HG02623 (cell line): Measurements from ENCODE around the gene TBX2.
"Not testable (repeated sequence)": the region's sequence is repeated elsewhere in the genome, so short reads cannot be mapped to it uniquely, and the experiment has no call there.

Experiments
- ATAC-seq: cut with Tn5 transposase; IDR thresholded peaks from one replicate; pipeline ENCODE4 v1.9.1; 2021; ENCODE audit warnings: moderate library complexity; ENCODE audit not compliant: unreplicated experiment

TBX2 gene

DNA sequence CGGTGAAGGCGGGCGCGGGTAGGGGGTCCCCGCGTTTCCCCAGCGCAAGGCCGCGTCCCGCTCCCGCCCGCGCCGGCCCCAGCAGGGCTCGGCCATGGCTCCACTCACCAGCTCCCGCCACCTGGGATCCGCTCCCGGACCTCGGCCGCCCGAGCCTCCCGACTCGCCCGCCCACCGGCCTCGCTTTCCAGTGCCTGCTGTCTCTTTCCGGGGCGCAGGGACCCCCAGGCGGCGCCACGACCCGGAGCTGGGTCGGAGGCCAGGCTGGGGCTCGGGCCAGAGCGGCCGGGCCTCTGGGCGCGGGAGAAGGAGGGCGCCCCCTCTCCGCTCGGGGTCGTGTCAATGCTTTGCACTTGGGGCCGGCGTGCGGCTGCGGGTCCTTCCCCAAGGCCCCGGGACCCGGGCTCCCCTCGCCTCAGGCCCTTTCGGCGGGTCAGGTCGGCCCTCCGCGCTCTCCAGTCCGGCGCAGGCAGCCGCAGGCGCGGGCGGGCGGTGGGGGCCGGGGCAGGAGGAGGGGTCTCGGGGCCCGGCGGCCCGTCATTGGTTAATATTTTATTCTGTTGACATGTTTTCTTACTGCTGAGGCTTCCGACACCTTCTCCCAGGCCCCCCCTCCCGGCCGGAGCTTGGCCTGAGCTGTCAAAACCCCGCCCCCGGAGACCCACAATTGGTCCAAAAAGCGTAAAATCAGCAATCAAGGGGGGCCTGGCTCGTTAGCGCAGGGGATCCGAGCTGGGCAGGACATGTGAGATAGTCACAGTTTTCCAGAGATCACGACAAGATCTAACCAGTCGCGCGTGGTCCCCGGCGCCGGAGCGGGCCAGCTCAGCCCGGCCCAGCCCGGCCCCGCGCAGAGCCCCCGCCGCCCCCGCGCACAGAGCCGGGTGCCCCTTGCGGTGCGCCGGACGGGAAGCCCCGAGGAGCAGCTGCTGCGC is at the start of gene TBX2:
Gene TBX2 (plus strand): TSS at position 713 of the 935 bp plus-strand sequence. CDS start 334 bp downstream, outside the sequence.
- no peak for ATAC-seq

DNA sequence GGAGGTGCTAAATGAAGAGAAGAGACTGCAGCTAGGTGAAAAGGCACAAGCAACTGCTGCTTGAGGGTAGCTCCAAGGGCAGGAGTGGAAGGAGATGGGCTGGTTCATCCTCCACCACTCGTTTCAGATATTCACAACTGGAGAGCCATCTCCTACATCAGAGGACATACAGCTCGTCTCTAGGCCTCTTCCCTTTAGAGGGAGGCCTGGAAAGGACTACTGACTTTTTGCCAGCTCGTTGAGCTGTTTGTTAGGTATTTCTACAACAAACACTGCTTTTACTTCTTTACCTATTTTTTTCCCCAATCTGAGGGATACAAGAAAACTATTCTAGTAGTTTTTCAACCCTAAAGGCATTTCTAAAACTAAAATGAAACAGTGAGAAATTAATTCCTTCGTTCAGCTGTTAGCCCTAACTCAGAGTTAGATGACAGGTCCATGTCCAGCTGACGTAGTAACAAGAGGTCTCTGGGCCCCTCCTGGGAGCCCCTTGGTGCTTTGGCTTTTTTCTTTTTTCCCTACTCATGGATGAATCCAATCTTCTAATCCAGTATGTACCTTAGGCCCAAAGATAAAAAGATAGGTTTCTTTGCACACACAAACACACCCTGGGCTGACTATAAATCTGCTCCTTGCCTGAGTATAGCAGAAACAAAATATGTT is 47.8 kb upstream of the TBX2 start:
- no peak for ATAC-seq

DNA sequence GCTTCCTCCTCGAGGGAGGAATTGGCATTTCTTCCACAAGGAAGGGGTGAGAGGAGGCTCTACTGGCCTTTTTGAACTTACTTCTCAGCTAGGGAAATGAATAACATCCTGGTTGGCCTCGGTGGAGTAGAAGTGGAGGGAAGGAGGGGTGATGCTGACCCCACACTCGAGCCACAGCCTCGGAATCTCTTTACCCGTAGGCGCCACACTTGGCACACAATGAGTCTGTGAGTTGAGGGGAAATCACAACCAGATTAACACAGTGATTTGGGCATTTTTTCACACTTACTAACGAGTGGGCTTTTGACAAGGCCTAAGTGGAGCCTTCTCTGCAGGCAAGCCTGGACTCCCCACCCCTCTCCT is 47.3 kb upstream of the TBX2 start:
- ATAC-seq = no peak

DNA sequence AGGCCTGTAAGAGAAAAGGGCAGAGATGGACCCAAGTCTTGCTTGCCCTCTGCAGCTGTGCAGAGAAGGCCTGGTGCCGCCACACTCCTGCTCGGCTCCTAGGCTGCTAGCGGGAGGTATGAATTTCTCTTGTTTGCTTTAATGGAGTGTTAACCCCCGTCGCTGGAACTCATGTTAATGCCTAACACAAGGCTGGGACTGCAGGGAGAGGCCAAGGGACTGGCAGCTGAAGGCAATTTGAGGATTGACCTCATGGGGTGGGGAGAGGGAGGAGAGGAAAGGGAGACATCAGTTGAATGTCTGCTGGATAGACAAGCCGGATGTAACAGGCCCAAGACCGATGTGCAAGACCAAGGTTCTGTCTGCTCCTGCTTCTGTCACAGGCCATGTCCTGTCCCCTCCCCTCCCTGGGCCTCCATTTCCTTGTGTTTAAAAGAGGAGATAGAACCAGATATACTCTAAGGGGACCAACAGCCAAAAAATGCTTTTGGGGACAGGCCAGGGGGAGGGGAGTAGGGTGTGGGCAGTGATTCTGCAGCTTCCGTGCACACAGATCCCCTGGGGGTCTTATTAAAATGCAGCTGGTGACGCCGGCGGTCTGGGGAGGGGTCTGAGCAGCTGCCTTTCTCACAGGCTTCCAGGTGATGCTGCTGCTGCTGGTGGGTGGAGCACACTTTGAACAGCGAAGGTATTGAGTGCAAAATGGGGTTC is 46.7 kb upstream of the TBX2 start:
- ATAC-seq = no peak

GRCh38 chr17:61353615-61354014 is 46.0 kb upstream of the TBX2 start:
- ATAC-seq = no peak

- no peak for ATAC-seq
Measured at GRCh38 chr17:61354895-61355874, 44.5 kb upstream of the TBX2 start.

- not testable (repeated sequence) for ATAC-seq
Measured at GRCh38 chr17:61357061-61357460, 42.6 kb upstream of the TBX2 start.

DNA sequence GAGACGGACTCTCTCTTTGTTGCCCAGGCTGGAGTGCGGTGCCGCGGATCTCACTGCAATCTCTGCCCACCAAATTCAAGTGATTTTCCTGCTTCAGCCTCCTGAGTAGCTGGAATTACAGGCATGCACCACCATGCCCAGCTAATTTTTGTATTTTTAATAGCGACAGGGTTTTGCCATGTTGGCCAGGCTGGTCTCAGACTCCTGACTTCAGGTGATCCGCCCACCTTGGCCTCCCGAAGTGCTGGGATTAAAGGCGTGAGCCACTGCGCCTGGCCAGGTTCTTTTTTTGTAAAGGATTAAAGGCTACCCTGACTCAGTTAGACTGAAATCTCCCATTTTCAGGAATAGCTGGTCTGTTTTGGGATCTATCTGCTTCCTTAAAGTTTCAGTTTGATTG is 40.1 kb upstream of the TBX2 start:
- not testable (repeated sequence) for ATAC-seq

DNA sequence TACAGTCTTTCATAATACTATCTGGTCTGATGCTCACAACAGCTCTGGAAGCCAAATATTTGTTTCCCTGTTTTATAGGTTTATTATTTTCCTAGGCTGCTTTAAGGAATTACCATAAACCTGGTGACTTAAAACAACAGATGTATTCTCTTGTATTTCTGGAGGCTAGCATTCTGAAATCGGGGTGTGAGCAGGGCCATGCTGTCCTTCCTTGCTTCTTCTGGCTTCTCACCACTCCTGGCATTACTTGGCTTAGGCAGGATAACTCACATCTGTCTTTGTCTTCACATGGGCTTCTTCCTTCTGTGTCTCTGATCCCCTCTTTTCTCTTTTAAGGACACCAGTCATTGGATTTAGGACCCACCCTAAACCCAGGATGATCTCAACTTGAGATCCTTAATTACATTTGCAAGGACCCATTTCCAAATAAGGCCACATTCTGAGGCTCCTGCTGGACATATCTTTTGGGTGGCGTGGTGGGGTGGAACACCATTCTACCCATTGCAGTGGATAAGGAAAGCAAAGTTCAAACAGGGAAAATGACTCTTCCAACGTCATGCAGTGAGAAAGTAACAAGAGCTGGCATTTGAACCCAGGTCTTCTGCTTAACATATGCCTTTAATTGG is 39.2 kb upstream of the TBX2 start:
- no peak for ATAC-seq

DNA sequence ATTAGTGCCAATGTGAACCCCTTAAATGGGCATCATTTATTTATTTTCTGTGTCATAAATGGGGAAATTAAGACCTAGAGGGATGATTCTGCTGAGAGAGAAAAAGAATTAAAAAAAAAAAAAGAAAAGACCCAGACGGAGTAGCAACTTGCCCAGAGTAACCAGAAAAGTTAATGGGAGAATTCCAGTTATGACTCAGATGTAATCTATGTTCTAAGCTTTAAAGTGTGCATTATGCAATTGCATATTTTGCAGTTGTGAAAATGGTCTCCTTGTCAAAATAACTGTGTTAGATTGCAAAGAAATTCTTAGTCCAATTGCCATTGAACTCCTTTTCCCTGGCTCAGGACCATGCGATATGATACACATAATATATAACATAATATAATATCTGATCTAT is 38.6 kb upstream of the TBX2 start:
- ATAC-seq = no peak

DNA sequence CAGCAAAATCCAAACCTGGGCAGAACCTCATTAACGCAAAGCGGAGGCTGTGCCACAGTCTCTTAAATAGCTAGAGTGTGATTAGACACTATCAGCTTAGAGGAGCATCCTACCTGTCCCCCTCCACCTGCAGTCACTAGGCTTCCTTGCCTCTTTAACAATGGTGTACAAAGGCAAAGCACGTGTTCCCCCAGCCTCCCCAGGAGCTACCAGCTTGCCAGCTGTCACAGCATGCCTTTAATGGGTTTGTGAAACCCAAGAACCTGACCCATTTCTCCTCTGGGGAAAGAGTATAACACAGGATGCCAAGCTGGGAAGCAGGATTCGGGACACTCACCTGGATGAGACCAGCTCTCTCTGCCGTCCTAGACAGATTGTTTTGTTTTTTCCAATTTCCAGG is 37.2 kb upstream of the TBX2 start:
- no peak for ATAC-seq

DNA sequence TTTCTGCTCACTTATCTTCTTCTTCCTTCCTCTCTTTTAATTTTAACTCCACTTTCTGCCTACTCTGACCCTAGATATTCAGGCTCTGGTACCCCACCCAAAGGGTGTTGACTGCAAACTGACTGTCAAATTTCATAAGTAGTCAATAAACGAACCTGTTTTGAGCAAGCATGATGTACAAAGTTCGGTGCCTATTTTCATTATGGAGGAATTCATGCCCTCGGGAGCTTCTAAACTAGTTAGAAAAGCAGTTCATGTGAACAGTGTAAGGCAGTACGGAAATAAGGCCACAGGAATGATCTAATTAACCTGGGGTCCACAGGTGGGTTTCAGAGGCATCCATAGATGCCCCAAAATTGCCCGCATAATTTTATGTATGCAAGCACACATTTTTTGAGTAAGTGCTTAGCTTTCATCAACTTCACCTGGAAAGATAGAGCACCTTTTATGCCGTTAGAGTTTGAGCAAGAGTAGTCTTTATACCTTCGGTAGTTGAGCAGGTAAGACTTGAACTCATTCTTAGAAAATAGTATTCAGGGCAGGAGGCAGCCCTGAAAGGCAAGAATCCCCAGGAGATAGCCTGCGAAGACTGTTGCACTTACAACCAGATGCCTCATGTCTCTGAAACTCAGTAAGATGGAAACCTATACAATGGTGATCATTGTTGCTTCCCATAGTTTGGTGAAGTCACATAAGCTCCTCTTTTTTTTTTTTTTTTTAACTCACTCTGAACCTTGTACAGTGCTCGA is 36.6 kb upstream of the TBX2 start:
- ATAC-seq = no peak

DNA sequence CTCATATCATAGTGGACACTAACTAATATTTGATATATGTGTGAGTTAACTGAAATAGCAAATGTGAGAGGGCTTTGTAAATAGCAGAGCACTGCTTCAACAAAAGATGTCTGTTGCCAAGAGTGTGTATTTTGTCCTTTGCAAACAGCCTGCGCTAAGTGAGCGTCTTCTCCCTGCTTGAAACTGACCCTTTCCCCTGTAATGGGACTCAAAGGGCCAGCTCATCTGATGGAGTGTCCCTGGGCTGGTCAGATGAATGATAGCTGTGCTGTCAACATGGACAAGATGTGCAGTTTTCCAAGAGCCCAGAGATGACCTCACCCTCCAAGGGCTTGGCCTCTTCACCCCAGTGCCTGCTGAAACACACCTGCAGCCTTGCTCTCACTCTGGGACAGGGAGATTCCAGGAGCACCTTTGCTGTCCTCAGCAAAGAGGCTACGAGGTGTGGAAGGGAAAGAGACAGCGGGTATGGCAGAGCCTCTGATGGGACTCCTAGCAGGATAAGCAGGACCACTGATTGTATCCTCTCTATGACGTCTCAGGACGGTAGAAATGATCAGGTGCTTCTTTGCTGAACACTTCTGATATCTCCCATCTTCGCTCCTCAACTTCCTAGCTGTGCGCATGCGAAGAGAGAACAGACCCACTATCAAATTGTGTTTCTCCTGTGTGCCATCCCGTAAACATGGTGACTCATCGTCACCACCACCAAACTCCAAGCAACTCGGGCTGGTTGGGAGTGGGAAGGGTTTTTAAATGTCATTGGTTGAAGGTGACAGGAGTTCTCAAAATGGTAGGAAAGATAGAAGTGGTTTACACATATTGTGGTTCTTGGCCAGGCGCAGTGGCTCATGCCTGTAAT is 35.8 kb upstream of the TBX2 start:
- ATAC-seq = no peak

- ATAC-seq = no peak
Measured at GRCh38 chr17:61364463-61364846, 35.2 kb upstream of the TBX2 start.

DNA sequence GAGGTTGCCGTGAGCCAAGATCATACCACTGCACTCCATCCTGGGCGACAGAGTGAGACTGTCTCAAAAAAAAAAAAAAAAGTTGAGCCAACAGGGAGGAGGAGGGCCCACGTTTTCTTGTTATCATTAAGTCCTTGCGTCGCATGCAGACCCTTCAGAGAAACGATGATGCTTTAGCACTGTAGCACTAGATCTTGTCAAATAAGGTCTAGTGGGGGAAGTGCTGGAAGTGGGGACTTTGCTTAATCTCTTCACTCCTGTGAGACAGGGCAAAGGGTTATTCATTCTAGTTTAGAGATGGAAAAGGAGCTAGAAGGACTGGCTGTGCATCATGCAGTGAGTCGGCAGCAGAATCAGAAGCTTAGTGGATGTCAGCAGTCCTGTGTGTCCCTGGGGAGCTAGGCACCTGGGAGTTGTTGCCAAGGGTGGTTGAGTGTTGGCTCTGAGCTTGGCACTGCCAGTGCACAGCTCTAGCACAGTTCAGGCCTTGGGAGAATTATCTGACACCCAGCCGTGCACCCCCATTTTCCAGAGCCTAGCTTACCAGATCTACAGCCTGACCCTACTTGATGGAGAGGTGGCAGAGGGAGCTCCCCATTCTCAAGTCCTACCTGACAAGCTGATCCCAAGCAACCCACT is 33.4 kb upstream of the TBX2 start:
- ATAC-seq = no peak

- no peak for ATAC-seq
Measured at GRCh38 chr17:61366715-61367413, 32.8 kb upstream of the TBX2 start.
